Loucy (cell line): ENCODE results near the gene FAM151A.
A peak's percentile ranks its signal among the peaks of the same experiment; 100 is the strongest.
"Not testable (repeated sequence)": the region's sequence is repeated elsewhere in the genome, so short reads cannot be mapped to it uniquely, and the experiment has no call there.

Experiments
- H2AFZ ChIP-seq: fragments of 200-600 bp; sonication (generic); 2 replicates; pipeline ENCODE4 v1.6.0; 2016; ENCODE audit warnings: antibody characterized with exemption, mild to moderate bottlenecking, low read length, moderate library complexity
- H3F3A ChIP-seq: fragments of 200-600 bp; 2 replicates; pipeline ENCODE4 v1.6.0; 2016; ENCODE audit warnings: antibody characterized with exemption, low read depth, mild to moderate bottlenecking
- H3K27me3 ChIP-seq: fragments of 200-600 bp; sonication (generic); 2 replicates; pipeline ENCODE4 v1.6.1; 2014; ENCODE audit warnings: low read length, mild to moderate bottlenecking; ENCODE audit not compliant: insufficient read depth, poor library complexity, severe bottlenecking
- H3K36me3 ChIP-seq: fragments of 200-600 bp; sonication (generic); 2 replicates; pipeline ENCODE4 v1.6.1; 2016; ENCODE audit warnings: low read length; ENCODE audit not compliant: insufficient read depth
- H3K4me1 ChIP-seq: fragments of 200-600 bp; sonication (generic); 2 replicates; pipeline ENCODE4 v1.5.1; 2014; ENCODE audit warnings: low read length, mild to moderate bottlenecking; ENCODE audit not compliant: insufficient read depth, poor library complexity, severe bottlenecking
- H3K4me2 ChIP-seq: fragments of 200-600 bp; sonication (generic); 2 replicates; pipeline ENCODE4 v1.6.0; 2014; ENCODE audit warnings: antibody characterized with exemption, low read length, low read depth, mild to moderate bottlenecking; ENCODE audit not compliant: poor library complexity, severe bottlenecking
- H3K4me3 ChIP-seq: fragments of 200-600 bp; sonication (generic); 2 replicates; pipeline ENCODE4 v1.5.1; 2014; ENCODE audit warnings: low read length, mild to moderate bottlenecking, mixed read lengths; ENCODE audit not compliant: poor library complexity, severe bottlenecking
- H3K79me2 ChIP-seq: fragments of 200-600 bp; sonication (generic); 2 replicates; pipeline ENCODE4 v1.6.1; 2014; ENCODE audit warnings: low read length; ENCODE audit not compliant: insufficient read depth
- H3K9ac ChIP-seq: fragments of 200-600 bp; sonication (generic); 2 replicates; pipeline ENCODE4 v1.6.0; 2014; ENCODE audit warnings: mild to moderate bottlenecking, low read depth, low read length, moderate library complexity; ENCODE audit not compliant: poor library complexity, severe bottlenecking
- H3K9me2 ChIP-seq: fragments of 200-600 bp; sonication (generic); replicated peaks from 2 replicates; pipeline ENCODE4 v1.6.1; 2016; ENCODE audit warnings: low read depth, low read length, mixed read lengths
- H3K9me3 ChIP-seq: fragments of 200-600 bp; sonication (generic); 2 replicates; pipeline ENCODE4 v1.6.1; 2014; ENCODE audit warnings: mild to moderate bottlenecking, antibody characterized with exemption, low read length, low read depth; ENCODE audit not compliant: insufficient read depth
- H4K20me1 ChIP-seq: fragments of 200-600 bp; sonication (generic); 2 replicates; pipeline ENCODE4 v1.6.0; 2014; ENCODE audit warnings: antibody characterized with exemption, low read length, mild to moderate bottlenecking; ENCODE audit not compliant: insufficient read depth, poor library complexity, severe bottlenecking
- EZH2phosphoT487 ChIP-seq: fragments of 200-600 bp; IDR thresholded peaks from 2 replicates; pipeline ENCODE4 v1.6.1; 2018; ENCODE audit warnings: antibody characterized with exemption, mild to moderate bottlenecking, moderate library complexity, borderline replicate concordance
- TF ChIP-seq, protein P1 (sequence below): fragments of 200-600 bp; sonication (generic); conservative IDR thresholded peaks from 2 replicates; pipeline ENCODE4 v1.5.1; 2014; ENCODE audit warnings: mild to moderate bottlenecking, antibody characterized with exemption, low read length

The FAM151A gene

GRCh38 chr1:54640361-54640760 is 17.0 kb upstream of the FAM151A start:
- Histone ChIP-seq H3K27me3 (no peaks in the 10 kb centered on the region), H3K9ac (no peak overlapping the region), H4K20me1 (no peaks in the 10 kb centered on the region), H3K36me3 (no peaks in the 10 kb centered on the region), H3K9me2 (no peaks in the 10 kb centered on the region), H2AFZ (0 out of 2 replicates have a peak overlapping the region, but pooled peaks have one; percentile 51), H3K79me2 (no peaks in the 10 kb centered on the region), H3K4me3 (no peak overlapping the region), H3K9me3 (no peaks in the 10 kb centered on the region; the same call in 1 of the 2 replicates), H3F3A (no peaks in the 10 kb centered on the region), H3K4me2 (no peak overlapping the region), H3K4me1 (no peaks in the 10 kb centered on the region)
- TF ChIP-seq, protein P1, sequence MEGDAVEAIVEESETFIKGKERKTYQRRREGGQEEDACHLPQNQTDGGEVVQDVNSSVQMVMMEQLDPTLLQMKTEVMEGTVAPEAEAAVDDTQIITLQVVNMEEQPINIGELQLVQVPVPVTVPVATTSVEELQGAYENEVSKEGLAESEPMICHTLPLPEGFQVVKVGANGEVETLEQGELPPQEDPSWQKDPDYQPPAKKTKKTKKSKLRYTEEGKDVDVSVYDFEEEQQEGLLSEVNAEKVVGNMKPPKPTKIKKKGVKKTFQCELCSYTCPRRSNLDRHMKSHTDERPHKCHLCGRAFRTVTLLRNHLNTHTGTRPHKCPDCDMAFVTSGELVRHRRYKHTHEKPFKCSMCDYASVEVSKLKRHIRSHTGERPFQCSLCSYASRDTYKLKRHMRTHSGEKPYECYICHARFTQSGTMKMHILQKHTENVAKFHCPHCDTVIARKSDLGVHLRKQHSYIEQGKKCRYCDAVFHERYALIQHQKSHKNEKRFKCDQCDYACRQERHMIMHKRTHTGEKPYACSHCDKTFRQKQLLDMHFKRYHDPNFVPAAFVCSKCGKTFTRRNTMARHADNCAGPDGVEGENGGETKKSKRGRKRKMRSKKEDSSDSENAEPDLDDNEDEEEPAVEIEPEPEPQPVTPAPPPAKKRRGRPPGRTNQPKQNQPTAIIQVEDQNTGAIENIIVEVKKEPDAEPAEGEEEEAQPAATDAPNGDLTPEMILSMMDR: no peak
- no peak for TF ChIP-seq EZH2phosphoT487

DNA sequence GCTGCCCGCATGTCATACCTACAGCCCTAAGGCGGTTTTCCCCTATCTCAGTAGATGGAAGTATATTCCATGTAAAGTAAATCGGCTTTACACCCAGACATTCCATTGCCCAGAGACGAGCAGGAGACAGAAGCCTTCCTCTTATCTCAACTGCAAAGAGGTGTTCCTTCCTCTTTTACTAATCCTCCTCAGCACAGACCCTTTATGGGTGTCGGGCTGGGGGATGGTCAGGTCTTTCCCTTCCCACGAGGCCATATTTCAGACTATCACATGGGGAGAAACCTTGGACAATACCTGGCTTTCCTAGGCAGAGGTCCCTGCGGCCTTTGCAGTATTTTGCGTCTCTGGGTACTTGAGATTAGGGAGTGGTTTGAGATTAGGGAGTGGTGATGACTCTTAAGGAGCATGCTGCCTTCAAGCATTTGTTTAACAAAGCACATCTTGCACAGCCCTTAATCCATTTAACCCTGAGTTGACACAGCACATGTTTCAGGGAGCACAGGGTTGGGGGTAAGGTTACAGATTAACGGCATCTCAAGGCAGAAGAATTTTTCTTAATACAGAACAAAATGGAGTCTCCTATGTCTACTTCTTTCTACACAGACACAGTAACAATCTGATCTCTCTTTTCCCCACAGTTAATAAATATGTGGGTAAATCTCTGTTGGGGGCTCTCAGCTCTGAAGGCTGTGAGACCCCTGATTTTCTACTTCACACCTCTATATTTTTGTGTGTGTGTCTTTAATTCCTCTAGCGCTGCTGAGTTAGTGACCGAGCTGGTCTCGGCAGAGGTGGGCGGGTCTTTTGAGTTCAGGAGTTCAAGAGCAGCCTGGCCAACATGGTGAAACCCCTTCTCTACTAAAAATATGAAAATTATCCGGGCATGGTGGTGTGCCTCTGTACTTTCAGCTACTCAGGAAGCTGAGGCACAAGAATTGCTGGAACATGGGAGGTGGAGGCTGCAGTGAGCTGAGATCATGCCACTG is 13.4 kb upstream of the FAM151A start:
- not testable (repeated sequence) for H3K9ac ChIP-seq, H3K9me3 ChIP-seq, H3K79me2 ChIP-seq, H3K4me3 ChIP-seq, H3F3A ChIP-seq, H4K20me1 ChIP-seq, H3K36me3 ChIP-seq, H3K4me1 ChIP-seq, H3K27me3 ChIP-seq, H3K4me2 ChIP-seq, H2AFZ ChIP-seq, H3K9me2 ChIP-seq

- H3K4me3 ChIP-seq, H3K36me3 ChIP-seq, H3K9ac ChIP-seq, H3K4me1 ChIP-seq, H2AFZ ChIP-seq, H3K79me2 ChIP-seq, H3K27me3 ChIP-seq, H3K9me2 ChIP-seq, H4K20me1 ChIP-seq, H3F3A ChIP-seq, H3K4me2 ChIP-seq, H3K9me3 ChIP-seq: not testable (repeated sequence)
These were observed 12.5 kb upstream of the FAM151A start for GRCh38 chr1:54635804-54636203.

DNA sequence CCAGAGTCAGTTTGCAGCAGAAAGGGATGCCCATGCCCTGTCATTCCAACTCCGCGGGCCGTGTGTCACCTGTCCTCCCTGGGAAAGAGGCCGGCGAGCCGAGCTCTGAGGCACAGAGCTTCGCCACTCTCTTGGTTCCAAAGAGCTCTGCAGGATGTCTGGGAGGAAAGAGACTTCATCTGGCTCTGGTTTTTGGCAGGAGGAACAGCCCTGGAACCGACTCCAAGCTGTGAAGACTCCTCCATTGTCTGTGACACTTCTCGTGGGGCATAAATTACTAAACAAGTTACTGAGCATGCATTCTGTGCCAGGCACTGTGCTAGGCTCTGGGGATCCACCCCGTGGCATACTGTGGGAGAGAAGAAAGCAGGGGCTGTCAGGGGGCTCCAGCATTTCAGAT is 3.9 kb upstream of the FAM151A start:
- H3K4me2 ChIP-seq: no peak overlapping the region
- no peaks in the 10 kb centered on the region for H3K4me1 ChIP-seq
- H2AFZ ChIP-seq: no peak overlapping the region
- H3K9ac ChIP-seq: no peak overlapping the region
- H3K27me3 ChIP-seq: no peaks in the 10 kb centered on the region
- H3F3A ChIP-seq: no peaks in the 10 kb centered on the region
- no peaks in the 10 kb centered on the region for H3K9me3 ChIP-seq
- H3K79me2 ChIP-seq: no peaks in the 10 kb centered on the region
- H3K4me3 ChIP-seq: no peak overlapping the region
- no peak for TF ChIP-seq EZH2phosphoT487
- TF ChIP-seq, protein P1: no peak
- H3K9me2 ChIP-seq: no peaks in the 10 kb centered on the region
- H4K20me1 ChIP-seq: no peaks in the 10 kb centered on the region
- H3K36me3 ChIP-seq: no peaks in the 10 kb centered on the region
